K562 (cell line): ENCODE results near the gene FXR1. TPM values are rescaled to one million over a fixed set of nuclear protein-coding genes. Genes with fewer than 3 reads are reported as not detected.

Experiments used
- ATAC-seq: fragments of 200-7000 bp; cut with Tn5 transposase; 3 replicates; pipeline ENCODE4 v1.9.1; 2020; ENCODE audit warnings: moderate library complexity
- BruUV-seq: library from RNA; stranded (reverse); fragments of 400-500 nt; replicated peaks from 2 replicates; lab custom pipeline; 2021; lab: Mats Ljungman, UMichigan
- CTCF ChIA-PET: fragments of 300-600 bp; formaldehyde crosslinking; extraction: SDS; loops from one replicate; lab custom pipeline; 2021; ENCODE audit warnings: low intra/inter-chr PET ratio; lab: Yijun Ruan, JAX
- POLR2A ChIA-PET: fragments of 300-600, 350-650 bp; sonication (Branson Sonifier 250); formaldehyde crosslinking; extraction: SDS; loops from one replicate; lab custom pipeline; 2021; ENCODE audit warnings: antibody characterized with exemption, inconsistent platforms; lab: Yijun Ruan, JAX
- DNase-seq, 4 experiments: peaks; one replicate each; pipeline versions ENCODE4 v3.0.0 to v3.0.0-alpha.2; 2011 to 2018; ENCODE audit warnings: low spot score in 3 of 4, mixed read lengths in 3 of 4; ENCODE audit errors: extremely low read depth in 1 of 4
- FAIRE-seq: peaks from 2 replicates; lab custom pipeline; 2011; peaks lifted over from hg19 to GRCh38; lab: Jason Lieb, UNC
- H2AFZ ChIP-seq: 2 replicates; pipeline ENCODE4 v1.6.0; 2011; ENCODE audit warnings: low read depth, low read length, control low read depth, inconsistent platforms
- H3K27ac ChIP-seq: fragments of 200-600 bp; 3 replicates; pipeline ENCODE4 v1.8.0; 2011; ENCODE audit warnings: low read depth, mild to moderate bottlenecking, control low read depth, inconsistent platforms, low read length, moderate library complexity, mixed read lengths; ENCODE audit errors: extremely low read depth
- H3K27me3 ChIP-seq, 2 experiments: fragments of 300-600 bp in 1 of 2; 2 replicates in 1 of 2; 3 replicates in 1 of 2; pipeline versions ENCODE4 v1.6.0 to v1.8.0; 2011; ENCODE audit warnings: inconsistent platforms in 2 of 2, low read length in 2 of 2, mild to moderate bottlenecking in 1 of 2, mixed read lengths in 1 of 2, moderate library complexity in 1 of 2; ENCODE audit not compliant: control insufficient read depth in 2 of 2, insufficient read depth in 2 of 2
- H3K36me3 ChIP-seq: fragments of 300-600 bp; 3 replicates; pipeline ENCODE4 v1.8.0; 2011; ENCODE audit warnings: mild to moderate bottlenecking, low read length, inconsistent platforms; ENCODE audit not compliant: control insufficient read depth, insufficient read depth
- H3K4me1 ChIP-seq, 2 experiments: fragments of 200-600 bp in 1 of 2; replicated peaks in 1 of 2; 2 replicates in 1 of 2; 3 replicates in 1 of 2; pipeline versions ENCODE4 v1.5.1 to v1.8.0; 2011; ENCODE audit warnings: inconsistent platforms in 2 of 2, low read length in 2 of 2, mild to moderate bottlenecking in 1 of 2, mixed read lengths in 1 of 2, moderate library complexity in 1 of 2; ENCODE audit not compliant: control insufficient read depth in 2 of 2, insufficient read depth in 2 of 2
- H3K4me2 ChIP-seq: 2 replicates; pipeline ENCODE4 v1.6.1; 2011; ENCODE audit warnings: low read length, control low read depth, inconsistent platforms, mixed read lengths; ENCODE audit not compliant: insufficient read depth
- H3K4me3 ChIP-seq: fragments of 200-600 bp; sonication (generic), shearing (Covaris generic); 2 replicates; pipeline ENCODE4 v1.5.1; 2016; ENCODE audit warnings: control low read depth, inconsistent platforms
- H3K79me2 ChIP-seq: fragments of 200-600 bp; 3 replicates; pipeline ENCODE4 v1.8.0; 2011; ENCODE audit warnings: low read length, inconsistent platforms; ENCODE audit not compliant: control insufficient read depth, insufficient read depth
- H3K9ac ChIP-seq, 2 experiments: 2 replicates each; pipeline versions ENCODE4 v1.6.0 to v1.6.1; 2011; ENCODE audit warnings: low read depth in 2 of 2, low read length in 2 of 2, control low read depth in 1 of 2, inconsistent platforms in 1 of 2, mild to moderate bottlenecking in 1 of 2, mixed read lengths in 1 of 2; ENCODE audit not compliant: insufficient read depth in 1 of 2
- H3K9me1 ChIP-seq: one replicate; pipeline ENCODE4 v1.6.0; 2011; ENCODE audit warnings: inconsistent platforms, mild to moderate bottlenecking, low read length, moderate library complexity; ENCODE audit not compliant: control insufficient read depth, insufficient read depth
- H3K9me3 ChIP-seq: replicated peaks from 2 replicates; pipeline ENCODE4 v1.5.1; 2011; ENCODE audit warnings: low read depth, low read length, inconsistent platforms; ENCODE audit not compliant: control insufficient read depth, insufficient read depth
- H4K20me1 ChIP-seq: replicated peaks from 2 replicates; pipeline ENCODE4 v1.6.1; 2011; ENCODE audit warnings: low read length, inconsistent platforms, mixed read lengths; ENCODE audit not compliant: control insufficient read depth, insufficient read depth
- ATF1 ChIP-seq, 2 experiments: fragments of 450-650 bp in 1 of 2; IDR thresholded peaks; 2 replicates each; pipeline ENCODE4 v1.6.1; 2016; ENCODE audit warnings: missing compliant biosample characterization in 1 of 2, missing genetic modification characterization in 1 of 2
- ATF7 ChIP-seq: fragments of 450-650 bp; IDR thresholded peaks from 2 replicates; pipeline ENCODE4 v1.7.1; 2014; ENCODE audit warnings: mild to moderate bottlenecking, moderate library complexity
- CREB1 ChIP-seq, 2 experiments: sonication (generic) in 1 of 2; formaldehyde crosslinking in 1 of 2; IDR thresholded peaks; 2 replicates each; pipeline versions ENCODE4 v1.6.1 to v1.8.0; 2012 to 2022; ENCODE audit warnings: inconsistent platforms in 1 of 2, mild to moderate bottlenecking in 1 of 2, missing genetic modification reagents in 1 of 2, moderate library complexity in 1 of 2
- CREM ChIP-seq: IDR thresholded peaks from 2 replicates; pipeline ENCODE4 v1.6.1; 2014; ENCODE audit warnings: antibody characterized with exemption, low read depth
- DDX20 ChIP-seq: fragments of 450-650 bp; IDR thresholded peaks from 2 replicates; pipeline ENCODE4 v1.6.1; 2016; ENCODE audit warnings: missing genetic modification characterization, low read depth, mild to moderate bottlenecking, missing compliant biosample characterization, moderate library complexity
- FOXA1 ChIP-seq: fragments of 450-650 bp; IDR thresholded peaks from 2 replicates; pipeline ENCODE4 v1.6.1; 2016; ENCODE audit warnings: mild to moderate bottlenecking, borderline replicate concordance
- NFIX ChIP-seq: fragments of 250-450 bp; sonication (Bioruptor Pico); IDR thresholded peaks from 2 replicates; pipeline ENCODE4 v1.4.0; 2020; ENCODE audit warnings: low read depth, mild to moderate bottlenecking, moderate library complexity
- POLR2A ChIP-seq: fragments of 450-650 bp; conservative IDR thresholded peaks from 2 replicates; pipeline ENCODE4 v1.6.1; 2016
- WGBS: fragments of 100-300 bp; shearing (Covaris generic); methylation state at CpG from one replicate; pipeline ENCODE4 v1.1.6; 2016; ENCODE audit warnings: low coverage, mixed read lengths; ENCODE audit not compliant: insufficient coverage; ENCODE audit errors: missing lambda C conversion rate; 5-methylcytosine and 5-hydroxymethylcytosine counted together
- in situ Hi-C: fragments of 300-500 bp; cut with MboI; formaldehyde crosslinking; loops from 4 replicates; pipeline ENCODE4 v1.15.0; 2018; ENCODE audit warnings: inconsistent platforms, mixed read lengths
- intact Hi-C: fragments of 100-400 bp; cut with micrococcal nuclease; formaldehyde crosslinking; loops from 2 replicates; pipeline ENCODE4 v1.14.2; 2022
- polyA plus RNA-seq, 8 experiments: library from polyadenylated mRNA; depleted of rRNA in 4 of 8; stranded (reverse) in 5 of 8; unstranded in 3 of 8; fragments of >200 nt; fragmentation: Nextera tagmentation in 2 of 8; fragmentation: Illumina TruSeq in 1 of 8; extraction: Ambion mirVana in 2 of 8; extraction: Trizol in 1 of 8; gene quantifications; 2 replicates each; pipeline versions ENCODE4 v1.2.1 to v1.2.3, GENCODE V29; 2011 to 2014; ENCODE audit warnings: inconsistent platforms in 1 of 8, missing spikeins in 1 of 8
- total RNA-seq, 7 experiments: library from RNA; depleted of rRNA in 6 of 7; stranded (reverse); fragments of >200 nt in 6 of 7; fragmentation: Illumina TruSeq in 2 of 7; extraction: Trizol in 2 of 7; gene quantifications; 2 replicates each; pipeline versions ENCODE4 v1.2.1 to v1.2.3, GENCODE V29; 2011 to 2021; ENCODE audit warnings: low replicate concordance in 1 of 7
- TF ChIP-seq, protein P1 (sequence below), 2 experiments: fragments of 450-650 bp in 1 of 2; sonication (generic) in 1 of 2; formaldehyde crosslinking in 1 of 2; IDR thresholded peaks in 1 of 2; conservative IDR thresholded peaks in 1 of 2; 2 replicates each; pipeline versions ENCODE4 v1.6.1 to v1.8.1; 2016 to 2023; ENCODE audit warnings: mild to moderate bottlenecking in 2 of 2, moderate library complexity in 2 of 2, inconsistent platforms in 1 of 2, missing genetic modification reagents in 1 of 2

FXR1 gene
- total and polyA plus RNA-seq, 9 of the 15 experiments (the other 6 are each of a cell fraction or from before 2014, with no cell fraction given), result 59.4 to 177 (median 136) TPM

DNA sequence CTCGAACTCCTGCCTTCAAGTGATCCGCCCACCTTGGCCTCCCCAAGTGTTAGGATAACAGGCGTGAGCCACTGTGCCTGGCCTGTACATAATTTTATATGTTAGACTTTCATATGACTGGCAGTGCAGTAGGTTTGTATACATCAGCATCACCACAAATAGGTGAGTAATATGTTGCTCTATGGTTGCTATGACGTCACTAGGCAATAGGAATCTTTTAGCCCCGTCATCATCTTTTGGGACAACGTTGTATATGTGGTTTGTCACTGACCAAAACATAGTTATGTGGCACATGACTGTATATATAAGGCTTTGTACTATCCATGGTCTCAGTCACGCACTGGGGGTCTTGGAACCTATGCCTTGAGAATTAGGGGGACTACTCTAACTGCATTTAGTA lies 94.1 kb downstream of the FXR1 start:
- POLR2A ChIA-PET, result no interaction called here
- no peaks in the 10 kb centered on the region for H3K79me2 ChIP-seq
- FAIRE-seq, result no peak
- no TSS peak for BruUV-seq
- TF ChIP-seq ATF7, result 0 out of 2 replicates have a peak, but pooled peaks have one; percentile 28
- no peak for TF ChIP-seq FOXA1
- no peak for TF ChIP-seq DDX20
- TF ChIP-seq POLR2A, result no peak
- 0 out of 2 replicates have a peak, but pooled peaks have one; percentile 21 for TF ChIP-seq CREB1 (IDR thresholded peaks at IDR 0.05)
- TF ChIP-seq CREB1 (CRISPR knock-in tag; IDR thresholded peaks at IDR 0.05), result no peak; the same call in 1 of the 2 replicates
- no peak for TF ChIP-seq NFIX (CRISPR knock-in tag)
- TF ChIP-seq, protein P1, sequence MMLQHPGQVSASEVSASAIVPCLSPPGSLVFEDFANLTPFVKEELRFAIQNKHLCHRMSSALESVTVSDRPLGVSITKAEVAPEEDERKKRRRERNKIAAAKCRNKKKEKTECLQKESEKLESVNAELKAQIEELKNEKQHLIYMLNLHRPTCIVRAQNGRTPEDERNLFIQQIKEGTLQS (IDR thresholded peaks at IDR 0.05), result peak; percentile 68; the same call in 1 of the 2 replicates
- TF ChIP-seq, protein P1 (CRISPR knock-in tag; conservative IDR thresholded peaks at IDR 0.05), result no peak
- 0 out of 2 replicates have a peak, but pooled peaks have one; percentile 33 for TF ChIP-seq CREM
- TF ChIP-seq ATF1 (CRISPR knock-in tag; IDR thresholded peaks at IDR 0.05), result no peak
- TF ChIP-seq ATF1 (tag; IDR thresholded peaks at IDR 0.05), result peak; percentile 86
- TF ChIP-seq, all 486 proteins: peak for 5
- in situ Hi-C loops (no loop called here), intact Hi-C loops (no loop called here)
- DNase-seq, result no peak
- 1% methylated on average over 7 of the region's 7 CpGs for WGBS
- Histone ChIP-seq H3K9me1 (no peaks in the 10 kb centered on the region), H3K27ac (no peak overlapping the region), H3K36me3 (no peaks in the 10 kb centered on the region), H3K27me3 (no peaks in the 10 kb centered on the region), H2AFZ (no peak overlapping the region), H3K4me3 (no peak overlapping the region), H3K4me2 (no peak overlapping the region), H3K4me1 (no peaks in the 10 kb centered on the region), H4K20me1 (no peaks in the 10 kb centered on the region), H3K9me3 (no peaks in the 10 kb centered on the region), H3K9ac (no peak overlapping the region)
- CTCF ChIA-PET, result no interaction called here
- no peak for ATAC-seq
